Thoracic aorta (tissue), 2 donors: Measurements from ENCODE around the gene HOXD8. TPM values are rescaled to one million over a fixed set of nuclear protein-coding genes. Genes with fewer than 3 reads are reported as not detected.

ENCODE experiments used
- ATAC-seq: fragments of 150-250 bp; one replicate; pipeline ENCODE4 v1.8.0; 2017; ENCODE audit warnings: low read depth; ENCODE audit not compliant: insufficient number of reproducible peaks, low FRiP score
- DNase-seq: peaks from one replicate; pipeline ENCODE4 v3.0.0-alpha.2; 2020; ENCODE audit warnings: low spot score
- H3K27ac ChIP-seq, 2 donors: fragments of 200-600 bp; sonication (generic); 1 replicate in 1 of 2; 2 replicates in 1 of 2; pipeline ENCODE4 v1.5.1; 2016; ENCODE audit warnings: mild to moderate bottlenecking in 2 of 2, moderate library complexity in 2 of 2
- H3K27me3 ChIP-seq: fragments of 200-600 bp; sonication (generic); replicated peaks from 2 replicates; pipeline ENCODE4 v1.6.0; 2016; ENCODE audit warnings: mild to moderate bottlenecking; ENCODE audit not compliant: insufficient read depth
- H3K36me3 ChIP-seq: fragments of 200-600 bp; sonication (generic); one replicate; pipeline ENCODE4 v1.5.1; 2016
- H3K4me1 ChIP-seq, 2 donors: fragments of 200-600 bp; sonication (generic); 1 replicate in 1 of 2; 2 replicates in 1 of 2; pipeline versions ENCODE4 v1.5.1 to v1.6.0; 2016; ENCODE audit warnings: low read depth in 2 of 2, mild to moderate bottlenecking in 1 of 2; ENCODE audit not compliant: control insufficient read depth in 1 of 2
- H3K4me3 ChIP-seq: fragments of 200-600 bp; sonication (generic); 2 replicates; pipeline ENCODE4 v1.5.1; 2016; ENCODE audit warnings: mild to moderate bottlenecking
- H3K9me3 ChIP-seq: fragments of 200-600 bp; sonication (generic); 2 replicates; pipeline ENCODE4 v1.5.1; 2016
- CTCF ChIP-seq: fragments of 200-600 bp; sonication (generic); IDR thresholded peaks from one replicate; pipeline ENCODE4 v1.5.1; 2019; ENCODE audit warnings: antibody characterized with exemption
- total RNA-seq, 2 donors: library from RNA; depleted of rRNA; stranded (reverse); fragments of >200 nt; gene quantifications; one replicate each; pipeline versions ENCODE4 v1.1.0 to v1.2.3, GENCODE V29; 2016

HOXD8 gene
- total RNA-seq, 2 donors from 2014 or later: 3.9 to 11.2 TPM

GRCh38 chr2:176117823-176118371 is 11.6 kb upstream of the HOXD8 start:
- no peak for TF ChIP-seq CTCF
- H3K4me1 ChIP-seq: peaks cover 2 to 18% of the 10 kb centered on the region in 2 donors
- H3K4me3 ChIP-seq: no peak overlapping the region
- peaks cover 73% of the 10 kb centered on the region for H3K27me3 ChIP-seq
- H3K36me3 ChIP-seq: no peaks in the 10 kb centered on the region
- no peaks in the 10 kb centered on the region for H3K9me3 ChIP-seq
- H3K27ac ChIP-seq: peak overlapping the region in 1 of 2 donors; percentile 34
- ATAC-seq (no peak), DNase-seq (no peak)

- DNase-seq (no peak), ATAC-seq (no peak)
- Histone ChIP-seq H3K4me3 (no peak overlapping the region), H3K27me3 (peaks cover 70% of the 10 kb centered on the region), H3K27ac (no peak overlapping the region), H3K9me3 (no peaks in the 10 kb centered on the region), H3K4me1 (peaks cover 7 to 24% of the 10 kb centered on the region in 2 donors), H3K36me3 (no peaks in the 10 kb centered on the region)
- TF ChIP-seq CTCF: no peak
These were observed 10.7 kb upstream of the HOXD8 start for GRCh38 chr2:176118601-176119339.

- no peak for TF ChIP-seq CTCF
- Histone ChIP-seq H3K4me1 (peaks cover 7 to 24% of the 10 kb centered on the region in 2 donors), H3K27ac (no peak overlapping the region), H3K9me3 (no peaks in the 10 kb centered on the region), H3K27me3 (peaks cover 62% of the 10 kb centered on the region), H3K36me3 (no peaks in the 10 kb centered on the region), H3K4me3 (no peak overlapping the region)
- DNase-seq (no peak), ATAC-seq (no peak)
These were observed 8.9 kb upstream of the HOXD8 start for GRCh38 chr2:176120364-176121189.

GRCh38 chr2:176121190-176122051 is 8.1 kb upstream of the HOXD8 start:
- Histone ChIP-seq H3K36me3 (no peaks in the 10 kb centered on the region), H3K4me1 (peaks cover 7 to 20% of the 10 kb centered on the region in 2 donors), H3K4me3 (peak overlapping the region; percentile 72), H3K27ac (no peak overlapping the region), H3K9me3 (no peaks in the 10 kb centered on the region), H3K27me3 (peaks cover 54% of the 10 kb centered on the region)
- no peak for ATAC-seq
- no peak for DNase-seq
- TF ChIP-seq CTCF: no peak
